ENCODE data around the gene B3GNT9.

DNA sequence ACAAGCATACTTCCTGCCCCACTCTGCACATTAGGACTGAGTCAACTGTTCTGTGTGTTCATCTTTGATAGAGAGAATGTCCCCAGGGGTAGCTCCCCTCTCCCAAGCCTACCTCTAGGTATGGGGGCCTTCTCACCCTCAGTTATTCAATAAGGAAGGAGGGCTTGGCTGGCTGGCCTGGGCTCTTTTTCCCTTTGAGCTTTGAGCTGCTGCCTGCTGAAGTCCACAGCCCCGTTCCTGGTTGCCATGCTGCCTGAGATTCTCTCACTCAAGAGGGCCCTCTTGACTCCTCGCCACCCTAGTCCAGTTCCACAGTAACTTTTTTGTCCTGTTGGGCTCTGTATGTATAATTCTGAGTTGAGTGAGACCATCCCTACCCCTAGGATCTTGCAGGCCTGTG is 5.1 kb downstream of the B3GNT9 start:
- TF ChIP-seq, protein P1, sequence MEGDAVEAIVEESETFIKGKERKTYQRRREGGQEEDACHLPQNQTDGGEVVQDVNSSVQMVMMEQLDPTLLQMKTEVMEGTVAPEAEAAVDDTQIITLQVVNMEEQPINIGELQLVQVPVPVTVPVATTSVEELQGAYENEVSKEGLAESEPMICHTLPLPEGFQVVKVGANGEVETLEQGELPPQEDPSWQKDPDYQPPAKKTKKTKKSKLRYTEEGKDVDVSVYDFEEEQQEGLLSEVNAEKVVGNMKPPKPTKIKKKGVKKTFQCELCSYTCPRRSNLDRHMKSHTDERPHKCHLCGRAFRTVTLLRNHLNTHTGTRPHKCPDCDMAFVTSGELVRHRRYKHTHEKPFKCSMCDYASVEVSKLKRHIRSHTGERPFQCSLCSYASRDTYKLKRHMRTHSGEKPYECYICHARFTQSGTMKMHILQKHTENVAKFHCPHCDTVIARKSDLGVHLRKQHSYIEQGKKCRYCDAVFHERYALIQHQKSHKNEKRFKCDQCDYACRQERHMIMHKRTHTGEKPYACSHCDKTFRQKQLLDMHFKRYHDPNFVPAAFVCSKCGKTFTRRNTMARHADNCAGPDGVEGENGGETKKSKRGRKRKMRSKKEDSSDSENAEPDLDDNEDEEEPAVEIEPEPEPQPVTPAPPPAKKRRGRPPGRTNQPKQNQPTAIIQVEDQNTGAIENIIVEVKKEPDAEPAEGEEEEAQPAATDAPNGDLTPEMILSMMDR (IDR thresholded peaks at IDR 0.05): no peak
- TF ChIP-seq POLR2A (IDR thresholded peaks at IDR 0.05): no peak

Measured in heart left ventricle (tissue), 13 donors.